Kidney (tissue), 14 donors: Measurements from ENCODE around the gene CITED4. TPM values are rescaled to one million over a fixed set of nuclear protein-coding genes. Genes with fewer than 3 reads are reported as not detected.

ENCODE experiments used
- DNase-seq, 5 donors: peaks; one replicate each; pipeline ENCODE4 v3.0.0-alpha.2; 2013 to 2020
- FAIRE-seq: peaks from 2 replicates; lab custom pipeline; 2012; peaks lifted over from hg19 to GRCh38; lab: Jason Lieb, UNC
- H3K27ac ChIP-seq, 2 donors: one replicate each; pipeline ENCODE4 v1.7.0; 2013; ENCODE audit warnings: low read depth in 2 of 2, low read length in 2 of 2, inconsistent platforms in 1 of 2
- H3K27me3 ChIP-seq: one replicate; pipeline ENCODE4 v1.7.1; 2013; ENCODE audit warnings: low read length, inconsistent platforms; ENCODE audit not compliant: control insufficient read depth, insufficient read depth
- H3K36me3 ChIP-seq, 3 donors: one replicate each; pipeline versions ENCODE4 v1.7.0 to v1.7.1; 2013; ENCODE audit warnings: low read length in 3 of 3, control low read depth in 1 of 3, inconsistent platforms in 1 of 3; ENCODE audit not compliant: insufficient read depth in 3 of 3, control insufficient read depth in 2 of 3
- H3K4me1 ChIP-seq, 3 donors: one replicate each; pipeline versions ENCODE4 v1.7.0 to v1.7.1; 2013; ENCODE audit warnings: low read length in 3 of 3, inconsistent platforms in 1 of 3, low read depth in 1 of 3; ENCODE audit not compliant: control insufficient read depth in 2 of 3, insufficient read depth in 2 of 3
- H3K4me3 ChIP-seq, 3 donors: one replicate each; pipeline versions ENCODE4 v1.7.0 to v1.8.1; 2013; ENCODE audit warnings: low read length in 3 of 3, control low read depth in 1 of 3, inconsistent platforms in 1 of 3
- H3K9ac ChIP-seq, 3 donors: one replicate each; pipeline versions ENCODE4 v1.7.0 to v1.7.1; 2013; ENCODE audit warnings: low read length in 3 of 3, control low read depth in 1 of 3, inconsistent platforms in 1 of 3
- H3K9me3 ChIP-seq, 3 donors: one replicate each; pipeline versions ENCODE4 v1.7.0 to v1.7.1; 2013; ENCODE audit warnings: low read length in 3 of 3, control low read depth in 1 of 3, inconsistent platforms in 1 of 3; ENCODE audit not compliant: control insufficient read depth in 2 of 3, insufficient read depth in 1 of 3
- intact Hi-C: fragments of 100-400 bp; cut with DNase I; formaldehyde crosslinking; loops from one replicate; pipeline ENCODE4 v1.11.1; 2022
- polyA plus RNA-seq: library from polyadenylated mRNA; stranded (reverse); fragments of 350-450 nt; fragmentation: Illumina TruSeq; extraction: RNeasy Lipid Tissue Mini Kit (QIAGEN cat#74804); gene quantifications from one replicate; pipeline ENCODE4 v1.2.3, GENCODE V29; 2014; ENCODE audit warnings: low read depth, low replicate concordance; ENCODE audit not compliant: insufficient read depth
- total RNA-seq: library from RNA; stranded (reverse); fragmentation: NEBNext Ultra II Directional; extraction: Animal tissue kit (Norgen Biotek cat#: 25700); gene quantifications from one replicate; pipeline ENCODE4 v1.2.1, GENCODE V29; 2021
- TF ChIP-seq, protein P1 (sequence below): IDR thresholded peaks from 3 replicates; pipeline ENCODE4 v1.5.1; 2012; ENCODE audit warnings: mild to moderate bottlenecking, moderate library complexity, borderline replicate concordance; ENCODE audit not compliant: insufficient read depth; ENCODE audit errors: extremely low read depth
- donor health status: control.
- donor health status: control.
- donor health status: control.
- donor health status: control.
- donor health status: control.
- donor health status: DM: yes; HTN: yes; CAD: no.
- donor health status: Normal renal cell carcinoma (clear cell type).

Gene CITED4
- total and polyA plus RNA-seq, 2 donors from 2014 or later, result 21.7 to 78.6 TPM

DNA sequence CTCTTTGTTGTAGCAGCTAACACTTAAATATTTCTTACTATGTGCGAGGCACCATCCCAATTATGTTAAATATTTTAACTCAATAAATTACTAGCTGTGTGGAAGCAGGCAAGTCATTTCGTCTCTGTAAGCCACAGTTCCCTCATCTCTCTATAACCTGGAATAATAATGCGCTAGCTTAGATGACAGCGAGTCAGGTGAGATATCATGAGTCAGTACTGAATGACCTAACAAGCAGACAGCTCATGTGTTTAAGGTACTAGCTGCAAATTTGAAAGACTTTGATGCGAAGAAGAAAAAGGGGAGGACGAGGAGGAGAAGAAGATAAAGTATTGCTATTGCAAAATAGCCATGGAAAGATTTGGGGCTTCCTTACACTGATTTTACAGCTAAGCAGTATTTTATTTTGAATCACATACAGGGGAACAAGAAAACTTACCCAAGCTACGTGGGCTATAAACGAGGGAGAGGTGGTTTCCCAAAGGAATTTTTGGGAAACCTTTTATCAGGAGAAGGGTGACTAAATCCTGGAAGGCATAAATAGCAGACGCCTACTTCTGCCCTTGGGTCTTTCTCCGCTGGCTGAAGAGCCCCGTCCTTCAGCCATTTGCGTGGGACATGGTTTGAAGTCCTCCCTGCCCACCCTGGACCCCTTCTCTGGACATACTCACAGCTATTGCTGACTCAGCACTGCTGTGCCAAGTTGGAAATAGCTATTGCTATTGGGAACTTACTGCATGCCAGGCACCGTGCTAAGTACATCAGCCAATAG lies 8.9 kb downstream of the CITED4 start:
- Histone ChIP-seq H3K27ac (no peak overlapping the region), H3K4me3 (no peak overlapping the region), H3K4me1 (no peaks in the 10 kb centered on the region), H3K9me3 (no peaks in the 10 kb centered on the region), H3K27me3 (no peaks in the 10 kb centered on the region), H3K9ac (no peak overlapping the region), H3K36me3 (no peaks in the 10 kb centered on the region)
- no peak for FAIRE-seq
- DNase-seq, result no peak
- intact Hi-C loops, result loop anchor here (10.0 kb wide), 1 partner anchor 238 kb away; no protein-coding TSS in a partner anchor
- TF ChIP-seq, protein P1, sequence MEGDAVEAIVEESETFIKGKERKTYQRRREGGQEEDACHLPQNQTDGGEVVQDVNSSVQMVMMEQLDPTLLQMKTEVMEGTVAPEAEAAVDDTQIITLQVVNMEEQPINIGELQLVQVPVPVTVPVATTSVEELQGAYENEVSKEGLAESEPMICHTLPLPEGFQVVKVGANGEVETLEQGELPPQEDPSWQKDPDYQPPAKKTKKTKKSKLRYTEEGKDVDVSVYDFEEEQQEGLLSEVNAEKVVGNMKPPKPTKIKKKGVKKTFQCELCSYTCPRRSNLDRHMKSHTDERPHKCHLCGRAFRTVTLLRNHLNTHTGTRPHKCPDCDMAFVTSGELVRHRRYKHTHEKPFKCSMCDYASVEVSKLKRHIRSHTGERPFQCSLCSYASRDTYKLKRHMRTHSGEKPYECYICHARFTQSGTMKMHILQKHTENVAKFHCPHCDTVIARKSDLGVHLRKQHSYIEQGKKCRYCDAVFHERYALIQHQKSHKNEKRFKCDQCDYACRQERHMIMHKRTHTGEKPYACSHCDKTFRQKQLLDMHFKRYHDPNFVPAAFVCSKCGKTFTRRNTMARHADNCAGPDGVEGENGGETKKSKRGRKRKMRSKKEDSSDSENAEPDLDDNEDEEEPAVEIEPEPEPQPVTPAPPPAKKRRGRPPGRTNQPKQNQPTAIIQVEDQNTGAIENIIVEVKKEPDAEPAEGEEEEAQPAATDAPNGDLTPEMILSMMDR, result no peak

DNA sequence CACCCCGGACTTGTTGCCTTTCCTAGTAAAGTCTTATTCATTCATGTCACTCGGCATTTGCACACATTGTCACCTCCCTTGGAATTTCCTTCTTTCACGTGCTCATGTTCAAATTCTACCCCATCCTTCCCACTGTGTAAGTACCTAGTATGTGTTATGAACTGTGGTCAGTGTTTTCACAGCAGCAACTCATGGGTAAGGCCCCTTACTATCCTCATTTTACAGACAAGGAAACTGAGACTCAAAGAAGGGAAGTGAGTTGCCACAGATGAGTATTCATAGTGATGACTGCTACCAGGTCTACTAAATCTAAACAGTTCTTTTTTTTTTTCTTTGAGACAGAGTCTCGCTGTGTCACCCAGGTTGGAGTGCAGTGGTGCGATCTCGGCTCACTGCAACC lies 10.5 kb downstream of the CITED4 start:
- TF ChIP-seq, protein P1, result no peak
- no peak overlapping the region for H3K27ac ChIP-seq
- DNase-seq (no peak), FAIRE-seq (no peak)
- H3K9ac ChIP-seq, result no peak overlapping the region
- no peak overlapping the region for H3K4me3 ChIP-seq
- H3K36me3 ChIP-seq, result no peaks in the 10 kb centered on the region
- intact Hi-C loops, result loop anchor here (10.0 kb wide), 1 partner anchor 237 kb away; no protein-coding TSS in a partner anchor
- no peaks in the 10 kb centered on the region for H3K27me3 ChIP-seq
- no peaks in the 10 kb centered on the region for H3K9me3 ChIP-seq
- no peaks in the 10 kb centered on the region for H3K4me1 ChIP-seq

DNA sequence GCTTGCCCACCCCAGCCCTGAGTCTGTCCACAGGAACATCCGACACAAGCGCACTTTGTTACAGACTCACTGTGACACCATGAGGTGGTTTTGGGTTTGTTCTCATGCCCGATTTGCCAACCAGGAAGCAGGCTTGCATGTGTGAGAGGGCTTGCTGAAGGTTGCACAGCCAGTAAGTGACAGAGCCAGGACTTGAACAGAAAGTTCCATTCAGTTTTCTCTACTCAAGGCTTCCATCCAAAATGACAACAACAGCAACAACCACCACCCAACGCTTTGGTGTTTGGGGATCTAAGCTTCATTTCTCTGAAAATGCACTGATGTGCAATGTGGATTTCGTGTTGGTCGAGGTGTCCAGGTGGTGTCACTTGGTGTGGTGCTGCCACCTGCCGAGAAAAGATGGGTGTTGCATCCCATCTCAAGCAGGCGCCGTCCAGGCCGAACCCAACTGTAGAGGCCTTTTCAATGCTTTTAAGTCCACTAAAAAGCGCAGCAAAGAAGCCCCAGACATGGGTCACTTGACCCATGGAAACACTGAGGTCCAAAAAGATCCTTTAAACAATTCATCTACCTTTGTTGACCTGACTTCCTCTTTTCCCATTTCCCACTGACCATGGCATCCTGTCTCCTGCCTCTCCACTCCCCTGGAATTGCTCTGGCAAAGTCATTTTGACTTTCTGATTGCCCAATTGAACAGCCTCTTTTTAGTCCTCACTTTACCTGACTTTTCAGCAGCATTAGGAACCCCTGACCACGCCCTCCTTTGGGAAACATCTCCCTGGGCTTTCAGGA lies 12.2 kb downstream of the CITED4 start:
- no peaks in the 10 kb centered on the region for H3K4me1 ChIP-seq
- peak; percentile 67 to 87 (median 78) for DNase-seq
- H3K36me3 ChIP-seq, result no peaks in the 10 kb centered on the region
- TF ChIP-seq, protein P1, result peak; percentile 94
- H3K4me3 ChIP-seq, result no peak overlapping the region
- H3K9ac ChIP-seq, result no peak overlapping the region
- no peak overlapping the region for H3K27ac ChIP-seq
- intact Hi-C loops, result loop anchor here (10.0 kb wide), 2 partner anchors 105 to 235 kb away; no protein-coding TSS in a partner anchor
- no peaks in the 10 kb centered on the region for H3K27me3 ChIP-seq
- FAIRE-seq, result no peak
- H3K9me3 ChIP-seq, result no peaks in the 10 kb centered on the region
